WTC11 (cell line): ENCODE results near the gene KLHL29.

Source experiments
- AR ChIP-seq: fragments of 250-450 bp; sonication (Bioruptor Pico); IDR thresholded peaks from 2 replicates; pipeline ENCODE4 v1.9.0; 2021; ENCODE audit warnings: mild to moderate bottlenecking
- CTCF ChIP-seq: fragments of 200-600 bp; IDR thresholded peaks from 2 replicates; pipeline ENCODE4 v1.8.0; 2022; ENCODE audit warnings: antibody characterized with exemption
- EMX1 ChIP-seq: fragments of 250-450 bp; sonication (Bioruptor Pico); IDR thresholded peaks from 2 replicates; pipeline ENCODE4 v1.8.0; 2021; ENCODE audit warnings: mild to moderate bottlenecking
- ESRRA ChIP-seq: sonication (generic); formaldehyde crosslinking; IDR thresholded peaks from 2 replicates; pipeline ENCODE4 v1.8.1; 2022; ENCODE audit warnings: mild to moderate bottlenecking, missing genetic modification reagents, borderline replicate concordance
- ETV6 ChIP-seq: sonication (generic); formaldehyde crosslinking; IDR thresholded peaks from 2 replicates; pipeline ENCODE4 v1.8.1; 2022; ENCODE audit warnings: mild to moderate bottlenecking, missing genetic modification reagents
- JUN ChIP-seq: sonication (generic); formaldehyde crosslinking; IDR thresholded peaks from 2 replicates; pipeline ENCODE4 v1.8.0; 2023; ENCODE audit warnings: mild to moderate bottlenecking, missing genetic modification reagents
- NR2C2 ChIP-seq: sonication (generic); formaldehyde crosslinking; IDR thresholded peaks from 2 replicates; pipeline ENCODE4 v1.8.0; 2022; ENCODE audit warnings: mild to moderate bottlenecking, missing genetic modification reagents

GRCh38 chr2:23673082-23673481 lies 288.1 kb downstream of the KLHL29 start:
- TF ChIP-seq CTCF (no peak), EMX1 (CRISPR knock-in tag) (no peak), ETV6 (CRISPR knock-in tag) (no peak), AR (CRISPR knock-in tag) (no peak), JUN (CRISPR knock-in tag) (no peak), ESRRA (CRISPR knock-in tag) (no peak), NR2C2 (CRISPR knock-in tag) (no peak)
